ENCODE data around the gene SALL2.
"Not testable (repeated sequence)": the region's sequence is repeated elsewhere in the genome, so short reads cannot be mapped to it uniquely, and the experiment has no call there.

Gene SALL2

DNA sequence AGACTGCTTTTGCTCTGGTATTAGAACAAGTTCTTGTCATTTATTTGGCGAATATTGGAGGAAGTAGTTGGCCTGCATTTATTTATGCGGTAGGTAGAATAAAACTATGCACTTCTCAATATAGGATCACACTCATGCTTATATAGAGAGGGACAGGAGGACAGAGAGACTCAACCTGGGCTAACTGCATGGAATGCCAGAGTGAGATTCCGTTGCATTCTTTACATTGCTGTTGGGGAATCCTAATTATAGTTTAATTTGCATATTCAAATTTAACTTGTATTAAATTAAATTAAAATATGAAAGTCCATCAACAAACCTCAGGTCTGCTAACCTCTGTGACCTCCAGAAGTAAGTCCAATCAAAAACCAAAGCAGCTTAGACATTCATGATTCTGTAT lies 27.1 kb upstream of the SALL2 start:
- no peak for TF ChIP-seq ZNF274 (IDR thresholded peaks at IDR 0.05; ENCODE audit: low read depth, low read length)
- Histone ChIP-seq H3K27me3 (ENCODE audit: insufficient read depth, insufficient read length) (no peaks in the 10 kb centered on the region), H3K4me1 (ENCODE audit: insufficient read depth, insufficient read length) (no peaks in the 10 kb centered on the region), H3K9me3 (ENCODE audit: insufficient read depth, low read length) (no peaks in the 10 kb centered on the region), H3K4me3 (ENCODE audit: insufficient read length, low read depth) (no peak overlapping the region), H3K9ac (ENCODE audit: insufficient read length, low read depth) (no peak overlapping the region), H3K36me3 (ENCODE audit: insufficient read depth, insufficient read length, low read length) (no peaks in the 10 kb centered on the region)
- DNase-seq (ENCODE audit: low read depth, low spot score) = no peak

DNA sequence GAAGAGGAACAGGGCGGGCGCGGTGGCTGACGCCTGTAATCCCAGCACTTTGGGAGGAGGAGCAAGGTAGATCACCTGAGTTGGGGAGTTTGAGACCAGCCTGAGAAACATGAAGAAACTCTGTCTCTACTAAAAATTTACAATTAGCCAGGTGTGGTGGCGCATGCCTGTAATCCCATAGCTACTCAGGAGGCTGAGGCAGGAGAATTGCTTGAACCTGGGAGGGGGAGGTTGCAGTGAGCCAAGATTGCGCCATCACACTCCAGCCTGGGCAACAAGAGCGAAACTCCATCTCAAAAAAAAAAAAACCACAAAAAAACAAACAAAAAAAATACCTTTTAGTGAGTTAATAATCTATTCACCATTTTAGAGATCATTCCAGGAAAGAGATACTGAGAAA lies 18.4 kb upstream of the SALL2 start:
- H3K27me3 ChIP-seq (ENCODE audit: insufficient read depth, insufficient read length); H3K4me1 ChIP-seq (ENCODE audit: insufficient read depth, insufficient read length); H3K9me3 ChIP-seq (ENCODE audit: insufficient read depth, low read length); H3K36me3 ChIP-seq (ENCODE audit: insufficient read depth, insufficient read length, low read length); DNase-seq (ENCODE audit: low read depth, low spot score); H3K4me3 ChIP-seq (ENCODE audit: insufficient read length, low read depth); H3K9ac ChIP-seq (ENCODE audit: insufficient read length, low read depth): not testable (repeated sequence)

DNA sequence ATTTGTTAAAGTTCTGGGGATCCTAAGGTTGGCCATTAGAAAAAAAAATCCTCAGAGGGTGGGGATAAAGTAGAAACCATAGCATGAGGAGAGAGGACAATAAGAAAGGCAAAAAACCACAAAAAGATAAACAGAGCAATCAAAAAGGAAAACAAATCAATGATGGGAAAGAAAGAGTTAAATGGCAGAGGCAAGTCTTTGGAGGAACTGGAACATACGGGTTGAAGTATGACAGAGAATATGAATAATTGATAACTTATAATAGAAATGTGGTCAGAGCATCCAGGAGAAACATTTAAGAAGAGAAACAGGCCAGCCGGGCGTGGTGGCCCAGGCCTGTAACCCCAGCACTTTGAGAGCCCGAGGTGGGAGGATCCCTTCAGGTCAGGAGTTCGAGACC lies 17.8 kb upstream of the SALL2 start:
- Histone ChIP-seq H3K27me3 (ENCODE audit: insufficient read depth, insufficient read length) (no peaks in the 10 kb centered on the region), H3K4me3 (ENCODE audit: insufficient read length, low read depth) (no peak overlapping the region), H3K36me3 (ENCODE audit: insufficient read depth, insufficient read length, low read length) (no peaks in the 10 kb centered on the region), H3K9ac (ENCODE audit: insufficient read length, low read depth) (no peak overlapping the region), H3K4me1 (ENCODE audit: insufficient read depth, insufficient read length) (no peaks in the 10 kb centered on the region), H3K9me3 (ENCODE audit: insufficient read depth, low read length) (peaks cover 8% of the 10 kb centered on the region; the same call in 1 of the 2 replicates)
- DNase-seq (ENCODE audit: low read depth, low spot score) = no peak
- TF ChIP-seq SUZ12 (IDR thresholded peaks at IDR 0.05; ENCODE audit: extremely low read depth, insufficient read depth, insufficient read length) (no peak), ZNF274 (IDR thresholded peaks at IDR 0.05; ENCODE audit: low read depth, low read length) (no peak), YY1 (IDR thresholded peaks at IDR 0.05; ENCODE audit: insufficient read depth, insufficient read length) (no peak)

DNA sequence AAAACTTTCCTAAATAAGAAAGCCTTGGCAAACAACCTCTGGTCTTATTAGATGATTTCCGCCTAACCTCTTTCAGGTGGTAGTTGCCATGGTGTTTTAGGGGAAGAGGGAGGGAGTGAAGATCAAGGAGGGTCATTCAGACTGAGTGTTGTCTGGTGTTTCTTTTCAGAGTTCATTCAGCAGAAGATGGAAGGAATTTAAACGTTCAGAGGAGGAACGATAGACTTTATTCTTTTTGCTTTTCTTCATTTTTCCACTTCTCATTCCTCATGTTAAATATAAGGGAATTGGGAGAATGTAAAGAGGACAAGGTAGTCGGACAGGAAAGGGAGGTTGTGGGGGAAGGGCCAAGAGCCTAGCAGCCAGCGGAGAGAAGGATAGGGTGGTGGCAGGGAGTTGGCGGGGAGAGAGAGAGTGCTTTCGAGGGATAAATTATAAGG lies 17.4 kb upstream of the SALL2 start:
- Histone ChIP-seq H3K27me3 (ENCODE audit: insufficient read depth, insufficient read length) (no peaks in the 10 kb centered on the region), H3K4me1 (ENCODE audit: insufficient read depth, insufficient read length) (no peaks in the 10 kb centered on the region), H3K9ac (ENCODE audit: insufficient read length, low read depth) (no peak overlapping the region), H3K9me3 (ENCODE audit: insufficient read depth, low read length) (peaks cover 8% of the 10 kb centered on the region; the same call in 1 of the 2 replicates), H3K4me3 (ENCODE audit: insufficient read length, low read depth) (no peak overlapping the region), H3K36me3 (ENCODE audit: insufficient read depth, insufficient read length, low read length) (no peaks in the 10 kb centered on the region)
- DNase-seq (ENCODE audit: low read depth, low spot score) = no peak
- TF ChIP-seq YY1 (IDR thresholded peaks at IDR 0.05; ENCODE audit: insufficient read depth, insufficient read length) = no peak
- no peak for TF ChIP-seq SUZ12 (IDR thresholded peaks at IDR 0.05; ENCODE audit: extremely low read depth, insufficient read depth, insufficient read length)

DNA sequence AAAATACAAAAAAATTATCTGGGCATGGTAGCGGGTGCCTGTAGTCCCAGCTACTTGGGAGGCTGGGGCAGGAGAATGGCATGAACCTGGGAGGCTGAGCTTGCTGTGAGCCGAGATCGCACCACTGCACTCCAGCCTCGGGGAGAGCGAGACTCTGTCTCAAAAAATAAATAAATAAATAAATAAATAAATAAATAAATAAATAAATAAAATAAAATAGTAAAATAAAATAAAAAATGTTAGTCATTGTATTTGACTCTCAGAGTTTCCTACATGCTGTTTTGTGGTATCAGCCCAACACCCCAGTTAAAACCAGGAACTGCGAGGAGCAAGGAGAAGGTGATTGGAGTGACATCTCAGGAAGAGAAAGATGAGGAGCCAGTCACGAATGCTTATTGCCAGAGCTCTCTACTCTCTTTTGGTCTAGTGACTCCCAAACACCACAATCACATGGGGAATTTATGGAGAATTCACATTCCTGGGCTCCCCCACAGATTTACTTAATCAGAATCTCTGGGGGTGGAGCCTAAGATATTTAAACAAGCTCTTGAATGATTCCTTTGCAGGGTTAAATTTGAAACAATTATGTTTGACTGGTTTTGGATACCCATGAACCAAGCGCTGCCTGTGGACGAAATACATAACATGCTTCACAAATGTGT lies 15.4 kb upstream of the SALL2 start:
- Histone ChIP-seq H3K9me3 (ENCODE audit: insufficient read depth, low read length) (peaks cover under 1% of the 10 kb centered on the region; the same call in 1 of the 2 replicates), H3K9ac (ENCODE audit: insufficient read length, low read depth) (no peak overlapping the region), H3K27me3 (ENCODE audit: insufficient read depth, insufficient read length) (no peaks in the 10 kb centered on the region), H3K4me1 (ENCODE audit: insufficient read depth, insufficient read length) (no peaks in the 10 kb centered on the region), H3K36me3 (ENCODE audit: insufficient read depth, insufficient read length, low read length) (no peaks in the 10 kb centered on the region), H3K4me3 (ENCODE audit: insufficient read length, low read depth) (no peak overlapping the region)
- DNase-seq (ENCODE audit: low read depth, low spot score) = no peak
- TF ChIP-seq SUZ12 (IDR thresholded peaks at IDR 0.05; ENCODE audit: extremely low read depth, insufficient read depth, insufficient read length) (no peak), YY1 (IDR thresholded peaks at IDR 0.05; ENCODE audit: insufficient read depth, insufficient read length) (no peak)

DNA sequence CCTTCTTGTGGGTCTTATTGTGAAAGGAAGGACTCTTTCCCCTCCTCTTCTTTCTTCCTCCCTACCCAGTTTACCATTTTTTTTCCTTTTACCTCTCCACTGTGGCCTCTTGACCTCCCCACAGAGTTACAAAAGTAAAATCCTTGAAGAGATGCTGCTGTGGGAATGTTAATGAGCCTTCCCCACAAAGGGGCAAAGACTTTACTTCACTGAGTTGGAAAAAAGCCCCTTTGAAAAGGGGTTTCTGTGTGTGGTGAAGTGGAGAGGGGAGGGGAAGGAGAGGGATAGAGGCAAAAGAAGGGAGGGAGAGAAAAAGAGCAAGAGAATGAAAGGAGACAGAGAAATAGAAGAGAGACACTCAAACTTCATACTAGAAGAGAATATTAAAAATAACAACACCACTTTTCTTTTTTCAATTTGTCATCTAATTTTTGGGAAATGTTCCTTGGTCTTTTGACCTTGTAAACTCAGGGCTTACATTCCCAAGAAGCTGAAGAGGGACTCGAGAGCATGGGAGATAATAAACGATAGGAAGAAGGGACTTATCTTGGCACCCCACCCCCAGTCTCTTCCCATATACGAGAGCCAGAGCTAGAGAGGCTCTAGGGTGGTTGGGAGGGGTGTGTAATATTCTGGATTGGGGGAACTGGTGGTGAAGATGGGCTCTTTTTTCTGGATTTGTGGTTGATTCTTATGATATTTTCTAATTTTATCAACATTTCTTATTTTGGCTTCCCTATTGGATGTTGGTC lies 13.2 kb upstream of the SALL2 start:
- no peak for TF ChIP-seq ZNF274 (IDR thresholded peaks at IDR 0.05; ENCODE audit: low read depth, low read length)
- TF ChIP-seq SUZ12 (IDR thresholded peaks at IDR 0.05; ENCODE audit: extremely low read depth, insufficient read depth, insufficient read length) = no peak
- no peak for TF ChIP-seq YY1 (IDR thresholded peaks at IDR 0.05; ENCODE audit: insufficient read depth, insufficient read length)
- no peaks in the 10 kb centered on the region for H3K9me3 ChIP-seq (ENCODE audit: insufficient read depth, low read length)
- peaks cover 7% of the 10 kb centered on the region for H3K27me3 ChIP-seq (ENCODE audit: insufficient read depth, insufficient read length)
- H3K36me3 ChIP-seq (ENCODE audit: insufficient read depth, insufficient read length, low read length) = no peaks in the 10 kb centered on the region
- H3K4me1 ChIP-seq (ENCODE audit: insufficient read depth, insufficient read length) = no peaks in the 10 kb centered on the region
- H3K9ac ChIP-seq (ENCODE audit: insufficient read length, low read depth) = no peak overlapping the region
- DNase-seq (ENCODE audit: low read depth, low spot score) = no peak
- H3K4me3 ChIP-seq (ENCODE audit: insufficient read length, low read depth) = no peak overlapping the region

DNA sequence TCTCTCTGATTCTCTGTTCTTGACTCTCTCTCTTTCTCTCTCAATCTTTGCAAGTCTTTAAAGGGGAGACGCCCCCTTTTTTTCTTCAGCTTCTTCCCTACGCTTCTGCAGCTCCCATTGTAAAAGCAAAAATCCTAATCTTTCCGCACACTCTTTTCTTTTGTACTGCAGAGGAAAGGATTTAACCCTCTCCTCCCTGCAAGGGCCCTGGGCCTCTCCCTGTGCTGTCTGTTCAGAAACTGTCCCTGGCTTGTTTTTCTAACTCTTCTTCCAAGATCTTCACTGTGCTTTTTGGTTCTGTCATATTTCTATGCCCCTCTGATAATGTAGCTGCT lies 10.9 kb upstream of the SALL2 start:
- Histone ChIP-seq H3K9me3 (ENCODE audit: insufficient read depth, low read length) (no peaks in the 10 kb centered on the region), H3K36me3 (ENCODE audit: insufficient read depth, insufficient read length, low read length) (no peaks in the 10 kb centered on the region), H3K4me3 (ENCODE audit: insufficient read length, low read depth) (peak overlapping the region; percentile 63), H3K9ac (ENCODE audit: insufficient read length, low read depth) (peak overlapping the region; percentile 72), H3K27me3 (ENCODE audit: insufficient read depth, insufficient read length) (peaks cover 7% of the 10 kb centered on the region), H3K4me1 (ENCODE audit: insufficient read depth, insufficient read length) (no peaks in the 10 kb centered on the region)
- no peak for DNase-seq (ENCODE audit: low read depth, low spot score)
- TF ChIP-seq SUZ12 (IDR thresholded peaks at IDR 0.05; ENCODE audit: extremely low read depth, insufficient read depth, insufficient read length) = no peak
- TF ChIP-seq ZNF274 (IDR thresholded peaks at IDR 0.05; ENCODE audit: low read depth, low read length) = no peak
- no peak for TF ChIP-seq YY1 (IDR thresholded peaks at IDR 0.05; ENCODE audit: insufficient read depth, insufficient read length)
